Astrocyte of the cerebellum (primary cell): ENCODE measurements around the gene TPSB2.

ENCODE experiments used
- DNase-seq: peaks from one replicate; pipeline ENCODE4 v3.0.0-alpha.2; 2011; ENCODE audit warnings: low read depth
- H3K4me3 ChIP-seq: 2 replicates; pipeline ENCODE4 v1.5.1; 2011; ENCODE audit warnings: mild to moderate bottlenecking, low read depth, low read length, moderate library complexity
- in situ Hi-C: cut with HindIII; loops from 2 replicates; pipeline ENCODE4 v1.10.0; 2017; ENCODE audit warnings: low sequenced_read_pairs
- TF ChIP-seq, protein P1 (sequence below): IDR thresholded peaks from 2 replicates; pipeline ENCODE4 v1.5.1; 2012; ENCODE audit warnings: low read length, low read depth, moderate library complexity, mild to moderate bottlenecking; ENCODE audit errors: missing control alignments

The TPSB2 gene

DNA sequence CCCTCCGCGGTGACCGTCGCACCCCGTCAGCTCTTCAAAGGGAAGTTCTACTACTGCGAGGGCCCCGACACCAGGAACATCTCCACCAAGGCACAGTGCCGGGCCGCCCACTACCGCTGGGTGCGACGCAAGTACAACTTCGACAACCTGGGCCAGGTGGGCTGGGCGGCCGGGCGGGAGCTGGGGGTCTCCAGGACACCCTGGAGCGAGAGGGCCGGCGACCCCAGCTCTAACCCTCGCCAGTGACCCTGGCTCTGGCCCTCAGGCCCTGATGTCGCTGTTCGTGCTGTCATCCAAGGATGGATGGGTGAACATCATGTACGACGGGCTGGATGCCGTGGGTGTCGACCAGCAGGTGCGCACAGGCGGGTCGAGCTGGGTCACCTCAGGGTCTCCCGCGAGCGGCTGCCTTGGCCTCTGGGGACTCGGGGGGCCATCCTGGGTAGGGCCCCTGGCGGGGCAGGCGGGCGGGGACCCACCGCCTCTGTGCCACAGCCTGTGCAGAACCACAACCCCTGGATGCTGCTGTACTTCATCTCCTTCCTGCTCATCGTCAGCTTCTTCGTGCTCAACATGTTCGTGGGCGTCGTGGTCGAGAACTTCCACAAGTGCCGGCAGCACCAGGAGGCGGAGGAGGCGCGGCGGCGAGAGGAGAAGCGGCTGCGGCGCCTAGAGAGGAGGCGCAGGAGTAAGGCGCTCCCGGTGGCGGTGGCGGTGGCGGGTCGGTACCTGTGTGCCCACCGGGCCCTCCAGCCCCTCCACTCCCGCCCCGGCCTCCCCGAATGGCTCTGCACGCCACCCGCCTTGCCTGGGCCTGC is 18.3 kb downstream of the TPSB2 start:
- no peak overlapping the region for H3K4me3 ChIP-seq
- no peak for DNase-seq
- in situ Hi-C loops: no loop called here
- TF ChIP-seq, protein P1, sequence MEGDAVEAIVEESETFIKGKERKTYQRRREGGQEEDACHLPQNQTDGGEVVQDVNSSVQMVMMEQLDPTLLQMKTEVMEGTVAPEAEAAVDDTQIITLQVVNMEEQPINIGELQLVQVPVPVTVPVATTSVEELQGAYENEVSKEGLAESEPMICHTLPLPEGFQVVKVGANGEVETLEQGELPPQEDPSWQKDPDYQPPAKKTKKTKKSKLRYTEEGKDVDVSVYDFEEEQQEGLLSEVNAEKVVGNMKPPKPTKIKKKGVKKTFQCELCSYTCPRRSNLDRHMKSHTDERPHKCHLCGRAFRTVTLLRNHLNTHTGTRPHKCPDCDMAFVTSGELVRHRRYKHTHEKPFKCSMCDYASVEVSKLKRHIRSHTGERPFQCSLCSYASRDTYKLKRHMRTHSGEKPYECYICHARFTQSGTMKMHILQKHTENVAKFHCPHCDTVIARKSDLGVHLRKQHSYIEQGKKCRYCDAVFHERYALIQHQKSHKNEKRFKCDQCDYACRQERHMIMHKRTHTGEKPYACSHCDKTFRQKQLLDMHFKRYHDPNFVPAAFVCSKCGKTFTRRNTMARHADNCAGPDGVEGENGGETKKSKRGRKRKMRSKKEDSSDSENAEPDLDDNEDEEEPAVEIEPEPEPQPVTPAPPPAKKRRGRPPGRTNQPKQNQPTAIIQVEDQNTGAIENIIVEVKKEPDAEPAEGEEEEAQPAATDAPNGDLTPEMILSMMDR: no peak

DNA sequence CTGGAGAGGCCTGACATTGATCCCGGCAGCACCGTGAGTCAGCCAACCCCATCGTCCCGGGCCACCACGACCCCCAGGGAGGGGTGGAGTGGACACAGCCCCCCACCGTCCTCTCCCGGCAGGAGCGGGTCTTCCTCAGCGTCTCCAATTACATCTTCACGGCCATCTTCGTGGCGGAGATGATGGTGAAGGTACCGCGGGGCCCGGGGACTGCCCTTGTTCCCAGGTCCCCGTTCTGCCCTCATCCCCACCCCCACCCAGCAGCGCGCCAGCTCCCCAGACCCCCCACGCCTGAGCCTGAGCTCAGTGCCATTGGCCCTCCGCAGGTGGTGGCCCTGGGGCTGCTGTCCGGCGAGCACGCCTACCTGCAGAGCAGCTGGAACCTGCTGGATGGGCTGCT is 19.5 kb downstream of the TPSB2 start:
- in situ Hi-C loops: no loop called here

DNA sequence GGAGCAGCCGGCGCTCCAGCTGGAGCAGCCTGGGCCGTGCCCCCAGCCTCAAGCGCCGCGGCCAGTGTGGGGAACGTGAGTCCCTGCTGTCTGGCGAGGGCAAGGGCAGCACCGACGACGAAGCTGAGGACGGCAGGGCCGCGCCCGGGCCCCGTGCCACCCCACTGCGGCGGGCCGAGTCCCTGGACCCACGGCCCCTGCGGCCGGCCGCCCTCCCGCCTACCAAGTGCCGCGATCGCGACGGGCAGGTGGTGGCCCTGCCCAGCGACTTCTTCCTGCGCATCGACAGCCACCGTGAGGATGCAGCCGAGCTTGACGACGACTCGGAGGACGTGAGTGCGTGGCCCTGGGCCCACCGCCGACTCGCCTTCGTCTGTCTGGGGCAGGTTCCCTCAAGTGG is 20.9 kb downstream of the TPSB2 start:
- no peak overlapping the region for H3K4me3 ChIP-seq
- TF ChIP-seq, protein P1: no peak
- DNase-seq: no peak
- in situ Hi-C loops: no loop called here

More for the DNA sequence above, 19.5 kb downstream of the TPSB2 start:
- no peak for DNase-seq
- H3K4me3 ChIP-seq: no peak overlapping the region
- TF ChIP-seq, protein P1: no peak

DNA sequence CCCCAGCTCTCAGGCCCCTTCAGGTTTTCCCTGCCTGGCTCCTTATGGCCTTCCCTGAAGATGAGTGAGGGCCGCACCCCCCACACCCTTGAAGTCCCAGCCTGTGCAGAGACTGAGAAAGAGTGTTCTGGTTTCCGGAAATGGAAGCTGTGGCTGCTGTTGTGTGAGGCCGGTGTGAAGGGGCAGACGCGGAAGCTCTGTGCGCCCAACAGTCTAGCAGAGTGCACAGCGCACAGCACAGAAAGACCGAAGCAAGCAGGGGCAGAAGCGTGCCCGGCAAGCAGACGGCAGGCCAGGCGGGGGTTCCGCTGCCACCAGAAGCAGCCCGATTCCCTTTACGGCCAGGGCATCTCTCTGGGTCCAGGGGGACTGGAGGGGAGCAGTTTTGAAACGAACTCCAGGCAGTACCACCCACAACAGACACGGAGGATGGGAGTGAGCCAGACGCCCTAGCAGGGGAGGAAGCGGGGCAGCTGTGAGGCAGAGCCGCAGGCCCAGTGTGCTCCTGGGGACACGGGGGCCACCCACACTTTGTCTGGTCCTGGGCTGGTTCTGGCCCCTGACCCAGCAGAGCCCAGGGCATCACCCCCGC is 21.6 kb downstream of the TPSB2 start:
- in situ Hi-C loops: no loop called here
- DNase-seq: no peak
- H3K4me3 ChIP-seq: no peak overlapping the region
- TF ChIP-seq, protein P1: no peak

DNA sequence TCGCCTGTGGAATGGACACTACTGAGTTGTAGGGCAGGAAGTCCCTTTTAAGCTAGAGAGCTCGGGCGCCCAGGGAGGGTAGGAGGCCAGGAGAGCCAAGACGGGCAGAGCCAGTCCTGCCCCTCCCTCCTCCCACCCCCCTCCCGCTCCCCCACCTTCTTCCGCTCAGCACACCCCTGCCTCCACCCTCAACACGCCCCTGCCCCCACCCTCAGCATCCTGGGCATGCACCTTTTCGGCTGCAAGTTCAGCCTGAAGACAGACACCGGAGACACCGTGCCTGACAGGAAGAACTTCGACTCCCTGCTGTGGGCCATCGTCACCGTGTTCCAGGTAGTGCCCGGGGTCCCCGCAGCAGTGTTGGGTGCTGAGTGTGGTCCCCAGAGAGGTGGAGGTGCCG is 23.2 kb downstream of the TPSB2 start:
- in situ Hi-C loops: no loop called here
- TF ChIP-seq, protein P1: no peak
- no peak overlapping the region for H3K4me3 ChIP-seq
- no peak for DNase-seq

DNA sequence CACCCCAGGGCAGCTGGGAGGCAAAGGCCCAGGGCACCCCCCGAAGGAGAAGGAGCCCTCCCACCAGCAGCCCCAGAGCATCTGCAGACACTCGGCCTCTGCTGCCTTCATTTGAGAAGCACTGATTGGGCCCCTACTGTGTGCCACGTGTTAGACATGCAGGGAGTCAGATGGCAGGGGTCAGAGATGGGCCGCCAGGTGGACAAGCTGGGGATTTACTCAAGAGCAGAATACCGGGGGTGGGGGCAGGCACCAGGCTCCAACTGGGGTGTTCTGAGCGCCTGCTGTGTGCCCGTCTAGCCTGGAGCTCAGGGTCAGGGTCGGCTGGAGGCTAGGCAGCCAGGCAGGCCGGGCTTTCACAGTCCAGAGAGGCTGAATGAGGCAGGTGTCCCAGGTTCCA is 23.7 kb downstream of the TPSB2 start:
- TF ChIP-seq, protein P1: no peak
- no peak overlapping the region for H3K4me3 ChIP-seq
- in situ Hi-C loops: no loop called here
- DNase-seq: no peak
